ENCODE measurements around the gene NLRP1. TPM values are rescaled to one million over a fixed set of nuclear protein-coding genes. Genes with fewer than 3 reads are reported as not detected.

NLRP1 gene
- polyA plus RNA-seq, 1 donor from 2014 or later: 255 TPM

DNA sequence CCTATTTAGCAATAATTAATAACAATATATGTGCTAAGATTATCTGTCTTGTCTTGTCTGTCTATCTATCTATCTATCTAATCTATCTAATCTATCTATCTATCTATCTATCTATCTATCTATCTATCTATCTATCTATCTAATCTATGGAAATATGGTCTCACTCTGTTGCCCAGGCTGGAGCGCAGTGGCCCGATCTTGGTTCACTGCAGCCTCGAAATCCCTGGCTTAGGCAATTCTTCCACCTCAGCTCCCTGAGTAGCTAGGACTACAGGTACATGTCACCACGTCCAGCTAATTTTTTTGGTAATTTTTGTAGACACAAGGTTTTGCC, 53.3 kb downstream of the NLRP1 start:
- no peaks in the 10 kb centered on the region for H3K27me3 ChIP-seq (ENCODE audit: insufficient read depth, low read depth, low read length)
- H3K9ac ChIP-seq (ENCODE audit: low read length): no peak overlapping the region

GRCh38 chr17:5530265-5531084, 53.8 kb downstream of the NLRP1 start:
- Histone ChIP-seq H3K4me3 (ENCODE audit: low read length) (no peak overlapping the region), H3K4me2 (ENCODE audit: low read length) (no peak overlapping the region), H3K36me3 (ENCODE audit: insufficient read depth, low read length) (no peaks in the 10 kb centered on the region), H3F3A (ENCODE audit: insufficient read depth, low read length, poor library complexity, severe bottlenecking) (no peaks in the 10 kb centered on the region), H2AFZ (ENCODE audit: low read depth, low read length) (no peak overlapping the region), H3K79me2 (replicated peaks; ENCODE audit: insufficient read depth, low read length) (no peaks in the 10 kb centered on the region), H3K9me2 (ENCODE audit: insufficient read depth, low read length) (no peaks in the 10 kb centered on the region), H3K27ac (ENCODE audit: low read length) (no peak overlapping the region), H4K20me1 (ENCODE audit: insufficient read depth) (no peaks in the 10 kb centered on the region), H3K27me3 (ENCODE audit: insufficient read depth, low read depth, low read length) (no peaks in the 10 kb centered on the region), H3K9ac (ENCODE audit: low read length) (no peak overlapping the region), H3K9me3 (ENCODE audit: low read length) (no peaks in the 10 kb centered on the region)
- TF ChIP-seq MXI1 (conservative IDR thresholded peaks at IDR 0.05; ENCODE audit: poor library complexity, severe bottlenecking): no peak

More for the DNA sequence above, 53.3 kb downstream of the NLRP1 start:
- Histone ChIP-seq H3K36me3 (ENCODE audit: insufficient read depth, low read length) (no peaks in the 10 kb centered on the region), H3F3A (ENCODE audit: insufficient read depth, low read length, poor library complexity, severe bottlenecking) (no peaks in the 10 kb centered on the region), H2AFZ (ENCODE audit: low read depth, low read length) (no peak overlapping the region), H4K20me1 (ENCODE audit: insufficient read depth) (no peaks in the 10 kb centered on the region), H3K79me2 (replicated peaks; ENCODE audit: insufficient read depth, low read length) (no peaks in the 10 kb centered on the region), H3K27ac (ENCODE audit: low read length) (no peak overlapping the region), H3K4me2 (ENCODE audit: low read length) (no peak overlapping the region), H3K4me3 (ENCODE audit: low read length) (no peak overlapping the region), H3K9me2 (ENCODE audit: insufficient read depth, low read length) (no peaks in the 10 kb centered on the region), H3K9me3 (ENCODE audit: low read length) (no peaks in the 10 kb centered on the region)
- TF ChIP-seq RAD21 (conservative IDR thresholded peaks at IDR 0.05) (no peak), TAF1 (IDR thresholded peaks at IDR 0.05; ENCODE audit: low read depth) (no peak), CTCF (IDR thresholded peaks at IDR 0.05; ENCODE audit: poor library complexity, severe bottlenecking) (no peak), REST (IDR thresholded peaks at IDR 0.05; ENCODE audit: borderline replicate concordance) (no peak), EP300 (conservative IDR thresholded peaks at IDR 0.05; ENCODE audit: poor library complexity, severe bottlenecking) (no peak), MXI1 (conservative IDR thresholded peaks at IDR 0.05; ENCODE audit: poor library complexity, severe bottlenecking) (no peak), EZH2 (IDR thresholded peaks at IDR 0.05; ENCODE audit: borderline replicate concordance, insufficient read depth, low read length, poor library complexity, severe bottlenecking) (no peak), SMC3 (conservative IDR thresholded peaks at IDR 0.05; ENCODE audit: poor library complexity) (no peak), POLR2AphosphoS5 (IDR thresholded peaks at IDR 0.05) (no peak)
